ENCODE data around the gene GNAO1.

Gene GNAO1

GRCh38 chr16:56338566-56339318 lies 147.5 kb downstream of the GNAO1 start:
- no peak for DNase-seq

DNA sequence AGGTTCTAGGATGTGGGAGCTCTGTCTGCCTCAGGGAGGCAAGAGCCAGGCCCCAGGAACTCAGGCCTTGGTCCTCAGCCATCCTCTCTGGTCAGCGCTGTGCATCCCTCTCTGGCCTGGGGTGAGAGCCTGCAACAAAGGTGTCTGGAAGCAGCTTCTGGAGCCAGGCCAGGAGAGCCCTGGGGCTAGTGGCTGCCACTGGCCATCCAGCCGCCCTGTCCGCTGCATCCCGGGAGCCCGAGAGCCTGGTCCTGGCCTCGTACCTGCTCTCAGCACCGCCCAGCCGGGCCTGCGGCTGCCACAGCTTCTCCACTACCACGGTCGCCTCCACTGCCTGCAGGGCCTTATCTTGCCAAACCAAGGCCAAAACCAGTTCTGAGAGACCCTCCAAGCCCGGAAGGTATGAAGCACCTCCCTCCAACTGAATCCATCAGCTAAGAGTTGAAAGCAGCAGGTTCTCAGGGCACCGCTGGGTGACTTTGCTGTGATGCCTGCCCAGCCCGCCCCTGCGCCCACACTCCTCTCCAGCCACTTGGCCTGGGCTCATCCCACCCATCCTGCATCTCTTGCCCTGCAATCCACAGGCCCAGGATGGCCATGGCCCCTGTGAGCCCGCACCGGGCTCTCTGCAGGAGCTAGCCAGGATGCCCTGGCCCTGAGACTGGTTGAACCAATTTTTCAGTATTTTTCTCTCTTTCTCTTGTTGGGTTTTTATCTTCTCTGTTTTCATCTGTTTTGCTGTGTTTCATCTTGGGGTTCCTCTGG lies 148.3 kb downstream of the GNAO1 start:
- DNase-seq: no peak

- no peak for DNase-seq
Observed at GRCh38 chr16:56340416-56340815, 149.1 kb downstream of the GNAO1 start.

DNA sequence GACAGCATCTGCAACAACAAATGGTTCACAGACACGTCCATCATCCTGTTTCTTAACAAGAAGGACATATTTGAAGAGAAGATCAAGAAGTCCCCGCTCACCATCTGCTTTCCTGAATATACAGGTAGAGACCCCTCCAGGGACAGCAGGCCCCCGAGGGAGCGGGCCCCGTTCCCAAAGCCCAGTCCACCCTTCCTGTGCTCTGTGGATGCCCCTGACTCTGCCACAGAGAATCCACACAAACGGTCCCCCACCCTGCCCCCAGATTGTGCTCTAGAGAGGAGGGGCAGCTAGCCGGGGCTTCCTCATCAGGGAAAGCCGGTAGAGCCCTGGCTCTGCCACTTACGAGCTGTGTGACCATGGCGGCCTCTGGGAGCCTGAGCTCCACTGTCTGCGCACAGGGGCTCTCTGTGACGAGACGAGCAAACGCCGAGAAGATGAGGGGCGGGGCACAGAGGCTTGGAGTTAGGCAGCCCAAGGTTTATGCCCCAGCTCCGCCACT lies 149.6 kb downstream of the GNAO1 start:
- no peak for DNase-seq

- no peak for DNase-seq
Observed at GRCh38 chr16:56341656-56342399, 150.5 kb downstream of the GNAO1 start.

DNA sequence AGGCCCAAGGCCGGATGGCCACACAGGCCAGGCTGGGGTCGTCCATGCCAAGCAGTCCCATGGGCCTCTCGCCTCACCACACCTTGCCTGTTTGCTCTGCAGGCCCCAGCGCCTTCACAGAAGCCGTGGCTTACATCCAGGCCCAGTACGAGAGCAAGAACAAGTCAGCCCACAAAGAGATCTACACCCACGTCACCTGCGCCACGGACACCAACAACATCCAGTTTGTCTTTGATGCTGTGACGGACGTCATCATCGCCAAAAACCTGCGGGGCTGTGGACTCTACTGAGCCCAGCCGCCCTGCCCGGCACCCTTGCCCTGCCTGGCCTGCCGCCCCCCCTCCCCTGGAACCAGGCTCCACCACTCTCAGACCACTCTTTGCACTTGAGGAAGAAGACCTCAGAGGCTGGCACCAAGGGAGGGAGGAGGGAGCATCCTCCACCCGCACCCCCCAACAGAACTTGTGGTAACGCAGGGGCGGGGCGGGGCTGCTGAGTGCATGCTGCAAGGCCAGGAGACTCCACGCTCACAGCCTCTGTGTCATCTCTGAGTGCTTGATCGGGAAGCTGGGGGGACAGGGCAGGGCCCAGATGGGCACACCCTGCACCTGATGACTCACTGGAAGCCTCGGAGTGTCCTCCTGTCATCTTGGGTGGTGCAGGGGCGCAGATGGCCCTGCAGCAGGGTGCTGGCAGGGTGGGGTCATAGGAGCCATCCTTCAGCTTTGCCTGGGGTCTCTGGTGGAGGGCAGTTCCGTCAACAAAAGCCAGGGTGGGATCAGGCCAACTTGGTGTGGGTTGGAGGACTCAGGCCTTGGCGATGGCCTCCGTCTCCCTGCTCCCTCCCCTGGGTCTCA lies 152.6 kb downstream of the GNAO1 start:
- DNase-seq: no peak

- no peak for DNase-seq
Observed at GRCh38 chr16:56344518-56345405, 153.5 kb downstream of the GNAO1 start.

DNA sequence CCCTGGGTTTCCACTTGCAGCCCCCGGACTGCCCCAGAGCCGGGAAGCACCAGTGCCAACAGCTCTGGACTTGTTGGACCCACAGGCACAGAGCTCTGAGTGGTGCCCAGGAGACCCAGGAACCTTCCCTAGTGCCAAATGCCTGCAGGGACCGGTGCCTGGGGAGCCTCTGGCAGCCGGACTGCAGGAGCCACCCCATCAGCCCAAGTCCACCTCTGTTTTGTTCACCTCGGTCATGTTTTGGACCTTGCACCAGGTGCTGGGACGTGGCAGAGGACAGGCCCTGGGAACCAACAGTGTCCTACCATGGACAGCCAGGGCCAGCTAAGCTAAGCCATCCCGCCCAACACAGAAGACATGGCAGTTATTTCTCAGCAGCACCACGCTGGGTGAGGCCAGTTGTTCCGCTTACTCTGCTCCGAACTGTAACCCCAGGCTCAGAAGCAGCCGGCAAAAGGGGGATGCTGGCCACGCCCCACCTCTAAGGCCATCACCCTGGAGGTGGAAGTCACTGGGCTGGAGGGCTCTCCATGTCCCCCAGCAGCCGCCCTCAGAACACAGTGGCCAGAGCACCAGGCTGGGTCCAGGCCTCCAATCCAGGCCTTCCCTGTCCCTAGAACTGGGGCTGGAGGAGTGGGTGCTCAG lies 154.2 kb downstream of the GNAO1 start:
- no peak for DNase-seq

DNA sequence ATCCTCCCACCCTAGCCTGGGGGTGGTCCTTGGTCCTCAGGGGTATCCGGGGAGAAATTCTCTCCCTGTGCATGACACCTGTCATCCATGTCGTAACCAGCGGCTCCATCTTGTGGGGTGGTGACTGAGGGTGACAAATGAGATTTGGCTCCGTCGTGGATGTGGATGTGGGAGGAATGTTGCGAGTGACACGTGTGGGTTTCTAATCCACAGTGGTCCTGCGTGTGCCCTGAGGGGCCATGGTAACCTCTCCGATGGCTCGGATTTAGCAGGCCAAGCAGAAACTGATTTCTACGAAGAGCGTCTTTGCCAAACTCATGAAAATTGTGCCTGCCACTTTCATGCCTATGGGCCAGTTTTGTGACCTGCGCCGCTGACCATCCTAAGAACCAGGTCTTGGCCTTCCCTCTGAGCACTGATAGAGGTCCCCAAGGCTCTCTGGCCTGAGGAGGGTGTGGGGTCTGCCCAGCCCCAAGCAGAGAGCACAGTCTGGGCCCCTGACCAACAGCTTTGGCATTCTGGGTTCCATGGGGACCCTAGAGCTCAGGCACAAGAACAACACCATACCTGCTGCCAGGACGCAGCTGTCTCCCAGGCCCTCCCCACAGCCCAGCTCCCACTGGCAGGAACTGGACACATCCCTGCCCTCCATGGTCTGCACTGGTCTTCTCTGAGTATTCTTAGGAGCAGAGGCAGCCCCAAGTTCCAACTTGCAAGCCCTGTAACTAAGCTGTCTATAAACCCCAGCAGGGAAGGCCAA lies 155.0 kb downstream of the GNAO1 start:
- no peak for DNase-seq

DNA sequence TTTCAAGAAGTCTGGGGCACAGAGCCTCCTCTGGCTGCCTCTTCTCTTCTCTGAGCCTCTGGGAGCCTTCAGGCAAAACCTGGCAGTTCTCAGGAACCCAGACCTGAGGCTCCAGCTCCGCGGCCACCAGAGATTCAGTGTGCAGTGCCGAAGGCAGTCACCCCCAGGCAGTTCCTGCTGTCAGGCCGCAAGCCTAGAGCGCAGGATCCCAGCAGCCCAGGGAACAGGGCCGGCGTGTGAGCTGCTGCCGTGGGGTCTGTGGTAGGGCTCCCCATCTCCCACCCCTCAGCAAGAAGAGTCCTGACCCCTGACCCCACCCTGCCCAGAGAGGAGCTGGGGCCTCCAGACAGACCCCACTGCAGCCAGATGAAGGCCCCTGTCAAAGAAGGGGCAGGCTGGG lies 155.9 kb downstream of the GNAO1 start:
- DNase-seq: no peak

DNA sequence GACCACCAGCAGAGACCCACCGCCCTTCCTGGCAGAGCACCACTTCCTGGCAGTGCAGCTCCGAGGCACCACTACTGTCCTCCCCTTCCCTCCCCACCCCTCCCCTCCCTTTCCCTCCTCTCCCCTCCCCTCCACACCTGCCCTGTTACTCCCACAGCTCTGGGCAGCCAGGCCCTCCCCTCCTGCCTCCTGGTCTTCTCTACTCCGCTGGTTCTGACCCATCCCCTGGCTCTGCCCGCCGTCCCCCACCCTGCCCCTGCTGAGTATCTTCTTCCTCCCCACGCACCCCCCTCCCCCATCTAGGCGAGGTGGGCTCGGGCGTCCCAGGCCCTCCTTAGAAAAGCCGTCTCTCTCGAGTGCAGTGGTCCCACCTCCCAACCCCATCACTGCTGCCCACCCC lies 156.4 kb downstream of the GNAO1 start:
- DNase-seq: no peak

DNA sequence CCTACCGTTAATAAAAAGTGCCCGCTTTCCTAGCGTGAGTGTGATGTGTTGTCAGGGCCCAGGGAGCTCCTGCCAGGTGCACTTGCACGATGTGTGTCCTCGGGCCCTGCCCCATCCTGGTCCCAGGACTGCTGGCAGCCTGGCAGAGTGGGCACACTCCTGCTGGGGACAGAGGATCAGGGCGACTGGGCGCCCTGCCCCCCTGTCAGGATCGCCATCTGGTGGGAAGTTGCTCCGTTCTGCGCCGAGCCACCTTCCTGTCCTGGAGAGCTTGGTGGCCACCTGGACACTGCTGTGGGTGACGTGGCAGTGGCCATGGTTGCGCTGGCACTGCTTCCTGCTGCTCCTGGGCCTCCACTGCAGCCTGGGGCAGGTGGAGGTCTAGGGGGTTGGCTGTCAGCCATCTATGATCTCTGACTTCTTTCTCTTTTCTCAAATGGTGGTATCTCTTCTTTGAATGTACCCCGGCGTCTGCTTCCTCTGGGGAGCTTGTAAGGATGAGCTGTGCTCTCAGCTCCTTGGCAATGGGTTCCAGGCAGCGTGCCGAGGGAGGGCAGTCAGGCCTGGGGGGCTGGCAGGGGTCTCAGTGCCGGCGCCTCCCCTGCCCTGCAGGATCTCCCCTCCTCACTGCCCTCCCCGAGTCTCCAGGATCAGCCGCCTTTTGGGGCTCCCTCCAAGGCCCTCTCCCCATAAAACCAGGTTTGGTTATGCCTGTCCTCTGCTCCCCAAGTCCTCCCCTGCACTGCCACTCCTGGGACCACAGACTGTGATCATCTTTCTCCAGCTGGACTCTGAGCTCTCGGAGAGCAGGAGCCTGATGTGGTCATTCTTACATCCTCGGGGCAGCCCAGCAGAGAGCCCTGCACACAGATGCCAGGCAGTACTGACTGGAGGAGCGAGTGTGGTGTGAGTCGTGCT lies 157.1 kb downstream of the GNAO1 start:
- DNase-seq: no peak

DNA sequence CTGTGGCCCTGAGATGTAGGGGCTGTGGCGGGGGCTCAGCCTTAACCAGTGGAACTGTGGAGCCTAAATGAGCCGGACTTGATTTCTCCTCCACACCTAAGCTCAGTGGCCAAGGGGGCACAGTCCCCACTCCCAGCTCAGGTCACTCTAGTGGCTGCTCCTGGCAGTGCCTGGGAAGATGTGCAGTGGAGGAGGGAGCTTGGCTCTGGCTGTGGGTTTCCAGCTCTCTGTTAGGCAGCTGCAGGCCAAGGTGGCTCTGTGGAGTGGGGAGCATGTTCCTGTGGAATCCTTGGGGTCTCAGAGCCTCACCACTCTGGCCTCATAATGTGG lies 157.8 kb downstream of the GNAO1 start:
- DNase-seq: no peak

- no peak for DNase-seq
Observed at GRCh38 chr16:56349711-56350161, 158.4 kb downstream of the GNAO1 start.

- DNase-seq: no peak
Observed at GRCh38 chr16:56350491-56351405, 159.5 kb downstream of the GNAO1 start.

DNA sequence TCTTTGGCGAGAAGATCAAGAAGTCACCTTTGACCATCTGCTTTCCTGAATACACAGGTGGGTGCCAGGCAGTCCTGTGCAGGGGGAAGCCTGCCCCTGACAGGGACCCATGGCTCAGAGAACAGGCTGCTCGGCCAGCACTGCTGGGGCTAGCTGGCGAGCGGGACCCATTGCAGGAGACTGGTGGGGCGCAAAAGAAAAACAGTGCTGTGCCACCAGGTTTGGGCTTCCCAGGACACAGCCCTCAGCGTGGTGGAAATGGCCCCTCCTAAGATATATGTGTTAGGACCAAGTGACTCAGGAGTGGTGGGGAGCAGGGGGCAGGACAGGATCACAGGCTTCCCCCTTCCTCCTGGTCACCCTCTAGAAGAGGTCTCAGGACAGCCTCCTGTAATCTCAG lies 160.2 kb downstream of the GNAO1 start:
- no peak for DNase-seq

DNA sequence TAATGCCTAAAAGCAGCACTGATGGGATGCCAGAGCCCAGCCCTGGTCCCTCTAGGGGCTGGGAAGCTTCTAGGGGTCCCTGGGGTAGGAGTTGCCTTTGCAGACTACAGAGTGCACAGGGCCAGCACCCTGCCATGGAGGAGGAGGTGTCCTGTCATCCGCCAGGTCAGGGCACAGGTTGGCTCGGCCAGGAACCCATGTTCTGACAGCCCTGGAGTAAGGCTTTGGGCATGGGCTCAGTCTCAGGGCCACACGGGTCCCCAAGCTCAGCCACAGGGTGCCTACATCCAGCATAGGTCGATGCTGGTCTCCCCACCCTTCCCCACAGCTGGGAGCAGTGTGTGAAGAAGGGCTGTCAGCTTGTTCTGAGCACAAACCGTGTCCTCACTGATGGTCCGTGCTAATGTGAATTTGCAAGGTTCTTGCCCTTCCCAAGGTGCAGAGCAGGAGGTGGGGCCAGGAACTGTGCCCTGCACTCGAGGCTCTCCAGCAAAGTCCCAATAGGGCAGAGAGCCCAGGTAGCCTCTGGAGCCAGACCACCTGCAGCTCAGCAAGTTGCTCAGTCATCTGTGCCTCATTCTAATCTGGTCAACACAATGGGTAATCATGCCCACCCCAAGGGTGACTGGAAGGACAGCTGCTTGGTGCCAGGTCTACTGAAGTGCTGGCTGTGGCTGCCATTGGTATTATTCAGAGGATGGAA lies 161.2 kb downstream of the GNAO1 start:
- no peak for DNase-seq
